ENCODE data around the gene BTG4. TPM values are rescaled to one million over a fixed set of nuclear protein-coding genes. Genes with fewer than 3 reads are reported as not detected.
A peak's percentile ranks its signal among the peaks of the same experiment; 100 is the strongest.

The BTG4 gene
- under 1 TPM in 1 of 2 experiments, not detected in 1; 0.30 TPM for total RNA-seq

- H3K4me3 Mint-ChIP-seq: peak within 1 kb of the TSS; percentile 61
- ATAC-seq: peak; percentile 72
- peaks cover 4% of the 10 kb centered on the region for H3K36me3 Mint-ChIP-seq
- H3K9me3 Mint-ChIP-seq (ENCODE audit: low read depth): no peaks in the 10 kb centered on the region
- H3K27me3 Mint-ChIP-seq: peaks cover 60% of the 10 kb centered on the region
- H3K4me1 Mint-ChIP-seq: peaks cover 15% of the 10 kb centered on the region
- DNase-seq: no peak
- H3K27ac Mint-ChIP-seq: no peak within 1 kb of the TSS
- CTCF ChIA-PET: interaction anchor here (1.2 to 1.7 kb wide), 4 partner anchors 11 to 27 kb away, joined by 3 to 9 read pairs (median 4); partner anchors contain the start of gene LAYN
These were observed at the start of gene BTG4 for GRCh38 chr11:111512296-111513239. TSS of gene BTG4 (minus strand) at chr11:111512386. CDS start at chr11:111498776, 13,610 bp downstream.

GRCh38 chr11:111561791-111562325 is 49.7 kb upstream of the BTG4 start:
- ATAC-seq (no peak), DNase-seq (no peak)
- H3K4me1 Mint-ChIP-seq: no peaks in the 10 kb centered on the region
- CTCF ChIA-PET: interaction anchor here (0.5 to 1.4 kb wide), 3 partner anchors 8 to 218 kb away, joined by 3 read pairs; no protein-coding TSS in a partner anchor
- no peak overlapping the region for H3K27ac Mint-ChIP-seq
- peaks cover 11% of the 10 kb centered on the region for H3K27me3 Mint-ChIP-seq
- no peaks in the 10 kb centered on the region for H3K36me3 Mint-ChIP-seq
- no peaks in the 10 kb centered on the region for H3K9me3 Mint-ChIP-seq (ENCODE audit: low read depth)
- no peak overlapping the region for H3K4me3 Mint-ChIP-seq

- CTCF ChIA-PET: interaction anchor here (0.5 to 1.5 kb wide), 3 partner anchors 19 to 283 kb away, joined by 3 read pairs; no protein-coding TSS in a partner anchor
- ATAC-seq: no peak
- Mint-ChIP-seq H3K36me3 (no peaks in the 10 kb centered on the region), H3K4me3 (no peak overlapping the region), H3K27me3 (peaks cover 11% of the 10 kb centered on the region), H3K9me3 (ENCODE audit: low read depth) (no peaks in the 10 kb centered on the region), H3K27ac (no peak overlapping the region), H3K4me1 (no peaks in the 10 kb centered on the region)
- no peak for DNase-seq
These were observed 49.1 kb upstream of the BTG4 start for GRCh38 chr11:111561306-111561705.

GRCh38 chr11:111560800-111561199 is 48.6 kb upstream of the BTG4 start:
- no peak overlapping the region for H3K27ac Mint-ChIP-seq
- H3K27me3 Mint-ChIP-seq: peaks cover 11% of the 10 kb centered on the region
- H3K4me1 Mint-ChIP-seq: no peaks in the 10 kb centered on the region
- ATAC-seq: no peak
- DNase-seq: no peak
- H3K9me3 Mint-ChIP-seq (ENCODE audit: low read depth): no peaks in the 10 kb centered on the region
- no peaks in the 10 kb centered on the region for H3K36me3 Mint-ChIP-seq
- CTCF ChIA-PET: interaction anchor here (1.0 to 1.5 kb wide), 2 partner anchors 216 to 284 kb away, joined by 3 read pairs; no protein-coding TSS in a partner anchor
- no peak overlapping the region for H3K4me3 Mint-ChIP-seq

- CTCF ChIA-PET: interaction anchor here (1.0 to 1.5 kb wide), 2 partner anchors 217 to 285 kb away, joined by 3 read pairs; no protein-coding TSS in a partner anchor
- H3K27me3 Mint-ChIP-seq: peaks cover 16% of the 10 kb centered on the region
- peaks cover 4% of the 10 kb centered on the region for H3K9me3 Mint-ChIP-seq (ENCODE audit: low read depth)
- H3K4me3 Mint-ChIP-seq: no peak overlapping the region
- H3K36me3 Mint-ChIP-seq: peaks cover 3% of the 10 kb centered on the region
- DNase-seq: no peak
- H3K27ac Mint-ChIP-seq: no peak overlapping the region
- H3K4me1 Mint-ChIP-seq: no peaks in the 10 kb centered on the region
- ATAC-seq: no peak
These were observed 47.7 kb upstream of the BTG4 start for GRCh38 chr11:111559800-111560464.

GRCh38 chr11:111557425-111558111 is 45.4 kb upstream of the BTG4 start:
- no peaks in the 10 kb centered on the region for H3K4me1 Mint-ChIP-seq
- DNase-seq: no peak
- CTCF ChIA-PET: interaction anchor here (1.4 kb wide), 1 partner anchor 96 kb away, joined by 3 read pairs; no protein-coding TSS in a partner anchor
- H3K4me3 Mint-ChIP-seq: no peak overlapping the region
- peaks cover 3% of the 10 kb centered on the region for H3K36me3 Mint-ChIP-seq
- peaks cover 24% of the 10 kb centered on the region for H3K27me3 Mint-ChIP-seq
- H3K9me3 Mint-ChIP-seq (ENCODE audit: low read depth): peaks cover 4% of the 10 kb centered on the region
- ATAC-seq: no peak
- H3K27ac Mint-ChIP-seq: no peak overlapping the region

- DNase-seq (no peak), ATAC-seq (no peak)
- Mint-ChIP-seq H3K27ac (no peak overlapping the region), H3K9me3 (ENCODE audit: low read depth) (peaks cover 4% of the 10 kb centered on the region), H3K4me1 (no peaks in the 10 kb centered on the region), H3K27me3 (peaks cover 29% of the 10 kb centered on the region), H3K4me3 (no peak overlapping the region), H3K36me3 (peaks cover 3% of the 10 kb centered on the region)
- CTCF ChIA-PET: no interaction called here
These were observed 43.1 kb upstream of the BTG4 start for GRCh38 chr11:111555255-111555654.

- H3K4me3 Mint-ChIP-seq: no peak overlapping the region
These were observed 42.3 kb upstream of the BTG4 start for GRCh38 chr11:111554532-111554931.

GRCh38 chr11:111550258-111550657 is 38.1 kb upstream of the BTG4 start:
- CTCF ChIA-PET: interaction anchor here (1.0 kb wide), 1 partner anchor 104 kb away, joined by 3 read pairs; no protein-coding TSS in a partner anchor
- peaks cover 2% of the 10 kb centered on the region for H3K9me3 Mint-ChIP-seq (ENCODE audit: low read depth)
- no peak overlapping the region for H3K27ac Mint-ChIP-seq
- no peak for DNase-seq
- peaks cover under 1% of the 10 kb centered on the region for H3K36me3 Mint-ChIP-seq
- no peaks in the 10 kb centered on the region for H3K4me1 Mint-ChIP-seq
- peaks cover 55% of the 10 kb centered on the region for H3K27me3 Mint-ChIP-seq
- no peak overlapping the region for H3K4me3 Mint-ChIP-seq
- ATAC-seq: no peak

More at GRCh38 chr11:111554532-111554931, 42.3 kb upstream of the BTG4 start:
- H3K4me1 Mint-ChIP-seq: no peaks in the 10 kb centered on the region
- ATAC-seq (no peak), DNase-seq (no peak)
- peaks cover 4% of the 10 kb centered on the region for H3K9me3 Mint-ChIP-seq (ENCODE audit: low read depth)
- CTCF ChIA-PET: interaction anchor here (0.7 kb wide), 1 partner anchor 8 kb away, joined by 3 read pairs; no protein-coding TSS in a partner anchor
- H3K27ac Mint-ChIP-seq: no peak overlapping the region
- H3K27me3 Mint-ChIP-seq: peaks cover 32% of the 10 kb centered on the region
- H3K36me3 Mint-ChIP-seq: peaks cover 3% of the 10 kb centered on the region

GRCh38 chr11:111549869-111550203 is 37.6 kb upstream of the BTG4 start:
- CTCF ChIA-PET: no interaction called here
- Mint-ChIP-seq H3K4me3 (no peak overlapping the region), H3K27ac (no peak overlapping the region), H3K4me1 (no peaks in the 10 kb centered on the region), H3K9me3 (ENCODE audit: low read depth) (no peaks in the 10 kb centered on the region), H3K27me3 (peaks cover 51% of the 10 kb centered on the region), H3K36me3 (no peaks in the 10 kb centered on the region)
- ATAC-seq (no peak), DNase-seq (no peak)

GRCh38 chr11:111549196-111549868 is 37.1 kb upstream of the BTG4 start:
- DNase-seq (no peak), ATAC-seq (no peak)
- H3K27ac Mint-ChIP-seq: no peak overlapping the region
- no peaks in the 10 kb centered on the region for H3K36me3 Mint-ChIP-seq
- H3K4me1 Mint-ChIP-seq: no peaks in the 10 kb centered on the region
- no peaks in the 10 kb centered on the region for H3K9me3 Mint-ChIP-seq (ENCODE audit: low read depth)
- H3K27me3 Mint-ChIP-seq: peaks cover 55% of the 10 kb centered on the region
- CTCF ChIA-PET: no interaction called here
- no peak overlapping the region for H3K4me3 Mint-ChIP-seq

GRCh38 chr11:111548525-111548924 is 36.3 kb upstream of the BTG4 start:
- CTCF ChIA-PET: no interaction called here
- Mint-ChIP-seq H3K4me1 (no peaks in the 10 kb centered on the region), H3K27ac (no peak overlapping the region), H3K9me3 (ENCODE audit: low read depth) (no peaks in the 10 kb centered on the region), H3K4me3 (no peak overlapping the region), H3K27me3 (peaks cover 56% of the 10 kb centered on the region), H3K36me3 (no peaks in the 10 kb centered on the region)
- ATAC-seq (no peak), DNase-seq (no peak)

Measured in activated CD8-positive, alpha-beta memory T cell treated with anti-CD3 and anti-CD28 coated beads, Interleukin-2, amount 10 ng/mL, durations not matched to agents 7 days and 5 days (primary cell).